Stomach (tissue), 9 donors: ENCODE data around the gene OCSTAMP. TPM values are rescaled to one million over a fixed set of nuclear protein-coding genes. Genes with fewer than 3 reads are reported as not detected.

Experiments
- DNase-seq, 2 donors: peaks; one replicate each; pipeline versions ENCODE4 v3.0.0 to v3.0.0-alpha.2; 2013 to 2019
- H3K27ac ChIP-seq, 5 donors: fragments of 200-600 bp in 4 of 5; sonication (generic) in 4 of 5; one replicate each; pipeline ENCODE4 v1.5.1; 2013 to 2019; ENCODE audit warnings: mild to moderate bottlenecking in 1 of 5, moderate library complexity in 1 of 5
- H3K27me3 ChIP-seq, 3 donors: fragments of 200-600 bp; sonication (generic); one replicate each; pipeline ENCODE4 v1.5.1; 2017 to 2019; ENCODE audit warnings: mixed run types in 1 of 3
- H3K36me3 ChIP-seq, 4 donors: fragments of 200-600 bp; sonication (generic); 1 replicate in 3 of 4; 2 replicates in 1 of 4; pipeline ENCODE4 v1.5.1; 2016 to 2019
- H3K4me1 ChIP-seq, 4 donors: fragments of 200-600 bp; sonication (generic); one replicate each; pipeline ENCODE4 v1.5.1; 2016 to 2019
- H3K4me3 ChIP-seq, 4 donors: fragments of 200-600 bp; sonication (generic) in 3 of 4; one replicate each; pipeline ENCODE4 v1.5.1; 2016 to 2019; ENCODE audit warnings: mild to moderate bottlenecking in 1 of 4
- H3K9me3 ChIP-seq, 4 donors: fragments of 200-600 bp; sonication (generic); one replicate each; pipeline ENCODE4 v1.5.1; 2016 to 2019
- EP300 ChIP-seq: sonication (generic); formaldehyde crosslinking; IDR thresholded peaks from one replicate; pipeline ENCODE4 v1.6.1; 2017; ENCODE audit warnings: antibody characterized with exemption
- POLR2A ChIP-seq, 4 donors: fragments of 450-650 bp; IDR thresholded peaks; one replicate each; pipeline ENCODE4 v1.6.1; 2016; ENCODE audit warnings: antibody characterized with exemption in 4 of 4, control low read depth in 2 of 4, mild to moderate bottlenecking in 1 of 4, moderate library complexity in 1 of 4
- POLR2AphosphoS5 ChIP-seq, 3 donors: sonication (generic); formaldehyde crosslinking; IDR thresholded peaks; one replicate each; pipeline ENCODE4 v1.6.1; 2016; ENCODE audit warnings: antibody characterized with exemption in 3 of 3
- WGBS, 5 donors: extraction: QIAGEN DNeasy Blood & Tissue Kit in 3 of 5; methylation state at CpG; one replicate each; pipeline versions ENCODE4 v1.1.5 to v1.1.7; 2013 to 2018; 5-methylcytosine and 5-hydroxymethylcytosine counted together
- intact Hi-C: fragments of 100-400 bp; cut with DNase I; formaldehyde crosslinking; loops from one replicate; pipeline ENCODE4 v1.15.1; 2023; ENCODE audit warnings: low total_unique reads
- polyA plus RNA-seq, 3 donors: library from polyadenylated mRNA; stranded (reverse); fragments of 200-250 nt; gene quantifications; one replicate each; pipeline ENCODE4 v1.2.3, GENCODE V29; 2013
- total RNA-seq, 5 donors: library from RNA; depleted of rRNA; stranded (reverse); fragments of >200 nt; gene quantifications; one replicate each; pipeline versions ENCODE4 v1.1.0 to v1.2.3, GENCODE V29; 2014 to 2016
- TF ChIP-seq, protein P1 (sequence below), 7 experiments: fragments of 450-650 bp in 4 of 7; fragments of 200-600 bp in 3 of 7; sonication (generic) in 3 of 7; IDR thresholded peaks; one replicate each; pipeline ENCODE4 v1.5.1; 2016 to 2019; ENCODE audit warnings: antibody characterized with exemption in 7 of 7, control low read depth in 2 of 7, mild to moderate bottlenecking in 1 of 7
- donor health status: healthy with polysubstance abuse.
- donor health status: Bipolar disorder and iron deficiency.
- donor health status: healthy.

OCSTAMP gene
- total and polyA plus RNA-seq, 8 donors = not detected

DNA sequence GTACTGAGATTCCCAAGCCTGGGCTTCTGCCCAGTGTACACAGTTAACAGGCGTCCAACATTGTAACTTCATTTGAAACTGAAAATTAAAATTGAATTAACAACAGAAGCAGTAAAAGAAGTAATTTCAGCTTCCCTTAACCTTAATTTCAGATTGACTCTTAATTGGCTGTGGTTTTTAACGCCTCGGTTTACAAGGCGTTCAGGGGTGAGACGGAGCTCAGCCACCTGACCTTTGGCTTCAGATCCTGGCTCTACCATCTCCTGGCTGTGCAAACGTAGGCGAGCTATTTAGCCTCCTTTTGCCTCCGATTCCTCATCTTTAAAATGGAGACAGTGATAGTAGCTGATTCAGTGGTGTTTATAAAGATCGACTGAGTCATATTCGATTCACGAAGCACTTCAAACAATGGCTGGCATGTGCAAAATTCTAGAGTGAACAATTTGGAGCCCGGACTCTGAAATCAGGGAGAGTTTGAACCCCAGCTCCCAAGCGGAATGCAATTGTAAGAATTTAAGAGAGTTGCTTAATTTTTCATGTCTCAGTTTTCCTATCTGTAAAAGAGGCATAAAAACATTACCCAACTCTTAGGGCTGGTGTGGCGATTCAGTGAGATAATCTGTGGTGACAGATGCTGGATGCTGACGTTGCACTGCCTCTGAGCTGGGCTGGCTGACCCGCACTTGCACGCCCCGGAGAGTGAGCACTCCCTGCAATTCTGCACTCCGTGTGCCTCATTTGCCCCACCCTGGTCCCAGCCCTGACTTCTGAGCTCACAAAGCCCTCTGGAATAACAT is 23.5 kb upstream of the OCSTAMP start:
- no peak overlapping the region for H3K27ac ChIP-seq
- no peak overlapping the region for H3K4me3 ChIP-seq
- TF ChIP-seq, protein P1, sequence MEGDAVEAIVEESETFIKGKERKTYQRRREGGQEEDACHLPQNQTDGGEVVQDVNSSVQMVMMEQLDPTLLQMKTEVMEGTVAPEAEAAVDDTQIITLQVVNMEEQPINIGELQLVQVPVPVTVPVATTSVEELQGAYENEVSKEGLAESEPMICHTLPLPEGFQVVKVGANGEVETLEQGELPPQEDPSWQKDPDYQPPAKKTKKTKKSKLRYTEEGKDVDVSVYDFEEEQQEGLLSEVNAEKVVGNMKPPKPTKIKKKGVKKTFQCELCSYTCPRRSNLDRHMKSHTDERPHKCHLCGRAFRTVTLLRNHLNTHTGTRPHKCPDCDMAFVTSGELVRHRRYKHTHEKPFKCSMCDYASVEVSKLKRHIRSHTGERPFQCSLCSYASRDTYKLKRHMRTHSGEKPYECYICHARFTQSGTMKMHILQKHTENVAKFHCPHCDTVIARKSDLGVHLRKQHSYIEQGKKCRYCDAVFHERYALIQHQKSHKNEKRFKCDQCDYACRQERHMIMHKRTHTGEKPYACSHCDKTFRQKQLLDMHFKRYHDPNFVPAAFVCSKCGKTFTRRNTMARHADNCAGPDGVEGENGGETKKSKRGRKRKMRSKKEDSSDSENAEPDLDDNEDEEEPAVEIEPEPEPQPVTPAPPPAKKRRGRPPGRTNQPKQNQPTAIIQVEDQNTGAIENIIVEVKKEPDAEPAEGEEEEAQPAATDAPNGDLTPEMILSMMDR (IDR thresholded peaks at IDR 0.05) = no peak
- TF ChIP-seq EP300 = no peak
- no peak for TF ChIP-seq POLR2A (IDR thresholded peaks at IDR 0.05)
- TF ChIP-seq POLR2AphosphoS5 (IDR thresholded peaks at IDR 0.05) = no peak
- WGBS, 5 donors = 75 to 79% (median 76%) methylated on average over 19 of the region's 19 CpGs
- H3K9me3 ChIP-seq = no peaks in the 10 kb centered on the region
- H3K27me3 ChIP-seq = no peaks in the 10 kb centered on the region
- peaks cover 1 to 13% (median 6%) of the 10 kb centered on the region in 4 donors for H3K4me1 ChIP-seq
- DNase-seq = no peak
- H3K36me3 ChIP-seq = no peaks in the 10 kb centered on the region
- intact Hi-C loops = no loop called here

DNA sequence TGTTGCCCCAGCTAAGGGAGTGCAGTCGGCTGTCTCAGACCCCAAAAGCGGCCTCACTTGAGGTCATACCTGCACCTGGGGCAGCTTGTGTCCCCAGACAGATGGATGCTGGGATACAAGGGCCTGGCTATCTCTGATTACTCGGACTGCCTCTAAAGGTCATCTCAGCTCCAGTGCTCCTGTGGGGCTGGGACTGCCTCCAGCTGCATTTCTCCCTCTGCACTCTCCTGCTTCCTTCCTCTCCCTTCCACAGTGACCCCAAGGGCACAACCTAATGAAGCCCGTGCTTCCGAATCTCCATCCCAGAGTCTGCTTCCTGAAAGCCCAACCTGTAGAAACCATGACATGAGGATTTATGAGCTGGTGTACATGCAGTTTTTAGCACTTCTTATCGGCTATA is 22.8 kb upstream of the OCSTAMP start:
- 47 to 63% (median 59%) methylated on average over 6 of the region's 6 CpGs for WGBS, 5 donors

DNA sequence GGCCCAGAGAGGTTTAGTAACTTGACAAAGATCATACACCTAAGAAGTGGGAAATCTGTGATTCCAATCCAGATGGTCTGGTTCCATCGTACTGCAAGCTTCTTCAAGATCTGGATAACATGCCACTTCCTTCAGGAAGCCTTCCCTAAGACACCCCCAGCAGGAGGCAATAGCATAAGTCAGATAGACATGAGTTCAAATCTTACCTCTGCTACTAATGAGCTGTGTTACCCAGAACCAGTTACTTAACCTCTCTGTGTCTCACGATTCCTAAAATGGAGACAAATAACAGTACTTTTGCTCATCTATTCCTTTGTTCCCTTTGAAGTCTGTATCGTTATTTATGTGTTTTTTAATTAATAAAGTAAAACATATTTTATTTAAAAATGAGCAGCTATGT is 22.3 kb upstream of the OCSTAMP start:
- DNase-seq = no peak
- TF ChIP-seq, protein P1 (IDR thresholded peaks at IDR 0.05) = no peak
- no peak for TF ChIP-seq POLR2AphosphoS5 (IDR thresholded peaks at IDR 0.05)
- no peak for TF ChIP-seq EP300
- TF ChIP-seq POLR2A (IDR thresholded peaks at IDR 0.05) = no peak
- Histone ChIP-seq H3K4me3 (no peak overlapping the region), H3K9me3 (no peaks in the 10 kb centered on the region), H3K4me1 (peaks cover 8 to 25% (median 14%) of the 10 kb centered on the region in 4 donors), H3K36me3 (no peaks in the 10 kb centered on the region), H3K27me3 (no peaks in the 10 kb centered on the region), H3K27ac (no peak overlapping the region)
- intact Hi-C loops = no loop called here
- WGBS, 5 donors = 84 to 95% (median 90%) methylated on average over 3 of the region's 3 CpGs

More for the DNA sequence above, 22.8 kb upstream of the OCSTAMP start:
- TF ChIP-seq, protein P1 (IDR thresholded peaks at IDR 0.05) = no peak
- TF ChIP-seq POLR2A (IDR thresholded peaks at IDR 0.05) (no peak), POLR2AphosphoS5 (IDR thresholded peaks at IDR 0.05) (no peak), EP300 (no peak)
- intact Hi-C loops = no loop called here
- Histone ChIP-seq H3K4me3 (no peak overlapping the region), H3K4me1 (peaks cover 8 to 20% (median 14%) of the 10 kb centered on the region in 4 donors), H3K9me3 (no peaks in the 10 kb centered on the region), H3K27me3 (no peaks in the 10 kb centered on the region), H3K27ac (no peak overlapping the region), H3K36me3 (no peaks in the 10 kb centered on the region)
- peak in 1 of 2 donors; percentile 38 for DNase-seq

DNA sequence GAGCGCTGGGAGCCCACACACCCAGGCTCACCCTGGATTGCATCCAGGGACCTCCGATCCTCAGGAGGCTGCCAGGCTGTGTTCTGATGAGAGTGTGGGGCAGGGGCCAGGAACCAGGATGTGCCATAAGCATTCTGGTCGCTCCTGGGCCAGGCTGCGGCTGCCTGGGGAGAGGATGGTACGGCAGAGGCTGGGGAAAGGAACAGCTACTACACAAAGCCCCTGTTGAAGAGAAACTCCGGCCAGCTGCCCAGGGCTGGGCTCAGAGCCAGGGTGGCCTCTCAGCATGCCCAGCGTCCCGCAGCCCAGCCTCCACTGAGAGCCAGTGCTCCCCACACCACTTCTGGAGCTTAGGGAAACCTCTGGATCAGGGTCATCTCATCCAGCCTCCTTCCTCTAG is 21.7 kb upstream of the OCSTAMP start:
- no peaks in the 10 kb centered on the region for H3K27me3 ChIP-seq
- H3K4me1 ChIP-seq = peaks cover 8 to 25% (median 14%) of the 10 kb centered on the region in 4 donors
- H3K9me3 ChIP-seq = no peaks in the 10 kb centered on the region
- peak overlapping the region in 1 of 5 donors; percentile 43 for H3K27ac ChIP-seq
- H3K36me3 ChIP-seq = no peaks in the 10 kb centered on the region
- intact Hi-C loops = no loop called here
- no peak overlapping the region for H3K4me3 ChIP-seq
- 12 to 30% (median 17%) methylated on average over 7 to 8 of the region's 8 CpGs for WGBS, 5 donors
- peak; percentile 70 to 77 for DNase-seq
- TF ChIP-seq POLR2A (IDR thresholded peaks at IDR 0.05) (no peak), POLR2AphosphoS5 (IDR thresholded peaks at IDR 0.05) (no peak)

DNA sequence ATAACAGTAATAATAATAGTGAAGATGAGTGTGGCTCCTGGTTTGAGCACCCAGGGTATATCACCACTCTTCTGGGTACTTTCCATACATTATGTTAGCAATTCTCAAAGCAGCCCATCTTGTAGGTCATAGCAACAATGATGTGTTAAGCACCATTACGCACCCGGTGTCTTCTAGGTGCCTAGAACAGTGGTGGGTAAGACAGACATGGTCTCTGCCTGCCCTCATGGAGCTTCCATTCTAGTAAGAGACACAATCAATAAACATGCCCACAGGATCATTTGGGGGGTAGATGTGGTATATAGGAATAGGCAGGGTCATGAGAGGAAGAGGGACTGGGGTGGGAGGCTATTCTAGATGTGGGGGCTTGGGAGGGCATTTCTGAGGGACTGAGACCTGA is 21.0 kb upstream of the OCSTAMP start:
- 83 to 100% (median 96%) methylated on average over 2 of the region's 2 CpGs for WGBS, 5 donors
- Histone ChIP-seq H3K27me3 (no peaks in the 10 kb centered on the region), H3K4me3 (no peak overlapping the region), H3K27ac (no peak overlapping the region), H3K9me3 (no peaks in the 10 kb centered on the region), H3K4me1 (peaks cover 8 to 25% (median 14%) of the 10 kb centered on the region in 4 donors), H3K36me3 (no peaks in the 10 kb centered on the region)
- intact Hi-C loops = no loop called here
- no peak for DNase-seq
- no peak for TF ChIP-seq EP300
- no peak for TF ChIP-seq POLR2AphosphoS5 (IDR thresholded peaks at IDR 0.05)
- no peak for TF ChIP-seq POLR2A (IDR thresholded peaks at IDR 0.05)
- TF ChIP-seq, protein P1 (IDR thresholded peaks at IDR 0.05) = no peak
